ENCODE measurements around the gene RIMBP2.

The RIMBP2 gene

DNA sequence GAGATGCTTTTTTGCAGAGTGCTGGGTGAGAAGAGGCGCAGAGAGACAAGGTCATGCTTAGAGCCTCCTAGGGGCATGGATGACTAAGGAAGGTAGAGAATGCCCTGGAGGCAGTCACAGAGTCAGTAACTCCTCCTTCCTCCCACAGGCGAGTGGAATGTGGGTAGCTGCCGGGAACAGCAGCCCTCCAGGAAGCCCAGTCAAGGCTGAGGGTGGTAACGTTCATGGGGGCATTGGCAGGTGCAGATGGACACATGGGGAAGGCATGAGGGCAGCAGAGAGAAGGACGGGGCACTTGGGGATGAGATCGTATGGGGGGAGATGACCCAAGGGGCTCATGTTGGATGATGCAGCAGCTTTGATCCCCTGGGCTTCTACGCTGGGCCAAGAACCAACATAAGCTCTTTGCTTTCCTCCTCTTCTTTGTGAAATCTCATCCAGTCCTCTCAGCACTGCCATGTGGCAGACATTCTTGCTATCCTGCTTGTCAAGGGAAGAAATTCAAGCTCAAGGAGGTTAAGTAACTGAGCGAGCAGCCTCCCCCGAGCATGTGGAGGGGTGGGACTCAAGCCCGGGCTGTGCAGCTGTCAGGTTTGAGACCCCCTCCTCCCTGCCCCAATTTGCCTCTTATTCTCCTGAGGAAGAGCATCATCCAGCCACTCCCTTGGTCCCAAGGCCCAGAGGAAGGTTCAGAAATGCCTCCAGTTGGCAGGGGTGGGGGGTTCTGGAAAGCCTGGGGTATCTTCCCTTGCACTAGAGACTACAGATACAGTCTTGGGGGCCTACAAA lies 190.5 kb downstream of the RIMBP2 start:
- no peak for FAIRE-seq

GRCh38 chr12:130524759-130525158 lies 191.3 kb downstream of the RIMBP2 start:
- no peak for FAIRE-seq

DNA sequence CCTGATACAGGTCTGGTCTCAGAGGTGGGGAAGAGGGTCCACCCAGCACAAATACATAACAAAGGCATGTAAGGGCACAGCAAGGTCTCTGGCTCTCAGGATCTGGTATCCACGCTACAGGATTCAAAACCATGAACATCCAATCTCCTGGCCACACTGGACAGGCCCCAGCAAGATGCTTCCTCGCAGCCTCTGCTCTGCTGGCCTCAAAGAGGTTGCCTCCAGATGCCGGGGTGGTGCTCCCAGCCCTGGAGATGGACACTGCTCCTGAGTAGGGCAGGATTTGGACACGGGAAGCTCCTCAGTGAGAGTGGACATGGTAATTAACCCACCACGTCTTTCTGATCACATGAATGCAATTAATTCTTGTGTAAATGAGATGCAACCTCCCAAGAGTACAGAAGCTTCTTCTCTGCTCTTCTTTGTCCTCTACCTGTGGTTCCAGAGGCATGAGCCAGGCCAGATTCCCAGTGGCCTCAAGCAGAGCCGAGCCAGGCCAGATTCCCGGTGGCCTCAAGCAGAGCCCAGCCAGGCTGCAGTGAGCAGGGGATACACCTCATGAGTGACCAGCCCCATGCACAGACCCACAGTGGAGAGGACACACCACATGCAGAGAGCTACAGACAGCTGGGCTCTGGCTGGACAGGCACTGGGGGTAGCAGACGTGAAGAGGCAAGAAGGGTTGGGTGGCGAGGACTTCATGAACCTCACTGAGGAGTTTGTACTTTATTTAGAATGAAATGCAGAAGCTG lies 192.1 kb downstream of the RIMBP2 start:
- no peak for FAIRE-seq

GRCh38 chr12:130523208-130523607 lies 192.9 kb downstream of the RIMBP2 start:
- FAIRE-seq: no peak

- FAIRE-seq: no peak
Observed at GRCh38 chr12:130522244-130522834, 193.8 kb downstream of the RIMBP2 start.

- FAIRE-seq: no peak
Observed at GRCh38 chr12:130521375-130522124, 194.5 kb downstream of the RIMBP2 start.

DNA sequence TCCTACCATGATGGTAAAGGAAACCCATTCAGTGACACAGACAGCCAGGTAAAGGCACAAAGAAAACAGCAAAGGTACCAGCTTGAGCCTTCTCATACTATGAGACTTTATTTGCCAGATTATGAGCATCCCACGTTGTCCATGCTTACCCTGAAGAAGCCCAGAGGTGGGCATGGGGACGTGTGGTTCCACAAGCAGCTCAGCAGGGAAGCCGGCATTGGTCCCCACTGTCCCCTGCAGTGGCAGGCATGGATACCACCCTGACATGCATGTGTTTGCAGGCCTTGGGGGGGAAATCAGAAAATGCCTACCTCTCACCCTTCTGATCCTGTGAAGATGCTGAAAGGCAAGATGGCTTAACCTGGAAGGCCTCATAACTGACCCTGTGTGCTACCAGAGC lies 195.3 kb downstream of the RIMBP2 start:
- FAIRE-seq: no peak

DNA sequence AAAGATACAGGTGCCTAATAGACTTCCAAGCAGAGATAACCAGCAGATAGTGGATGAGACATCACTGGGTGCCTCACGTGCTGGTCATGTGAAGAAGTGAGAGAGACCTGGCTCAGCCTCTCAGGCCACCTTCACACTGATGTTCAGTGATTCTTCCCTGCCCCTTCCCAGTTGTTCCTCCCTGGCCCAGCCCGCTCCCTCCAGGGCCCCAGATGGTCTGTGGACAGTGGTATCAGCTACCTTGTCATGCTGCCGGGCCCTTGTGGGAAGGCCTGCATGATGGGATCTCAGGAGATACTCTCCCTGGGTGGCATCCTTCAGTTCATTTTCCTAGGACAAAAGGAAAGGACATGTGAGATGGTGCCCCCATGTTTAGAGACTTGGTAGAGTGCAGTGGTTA lies 198.5 kb downstream of the RIMBP2 start:
- FAIRE-seq: no peak

DNA sequence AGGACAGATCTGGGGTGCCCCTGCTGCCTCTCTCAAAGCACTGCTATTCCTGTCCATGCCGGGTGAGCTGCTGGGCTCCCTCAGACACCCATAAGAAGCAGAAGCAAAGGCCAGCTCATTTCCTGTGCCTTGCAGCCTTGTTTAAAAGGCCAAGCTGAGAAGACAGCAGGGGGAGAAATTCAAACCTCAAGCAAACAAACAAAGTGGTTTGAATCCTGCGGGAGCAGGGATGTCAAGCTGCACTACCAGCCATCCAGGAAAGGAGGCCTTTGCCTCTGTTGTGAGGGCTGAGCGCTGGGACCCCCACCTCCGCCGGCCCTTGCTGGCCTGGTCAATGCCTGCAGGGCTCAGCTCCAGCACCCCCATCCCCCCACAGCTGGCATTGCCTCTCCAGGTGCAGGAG lies 201.9 kb downstream of the RIMBP2 start:
- no peak for FAIRE-seq

DNA sequence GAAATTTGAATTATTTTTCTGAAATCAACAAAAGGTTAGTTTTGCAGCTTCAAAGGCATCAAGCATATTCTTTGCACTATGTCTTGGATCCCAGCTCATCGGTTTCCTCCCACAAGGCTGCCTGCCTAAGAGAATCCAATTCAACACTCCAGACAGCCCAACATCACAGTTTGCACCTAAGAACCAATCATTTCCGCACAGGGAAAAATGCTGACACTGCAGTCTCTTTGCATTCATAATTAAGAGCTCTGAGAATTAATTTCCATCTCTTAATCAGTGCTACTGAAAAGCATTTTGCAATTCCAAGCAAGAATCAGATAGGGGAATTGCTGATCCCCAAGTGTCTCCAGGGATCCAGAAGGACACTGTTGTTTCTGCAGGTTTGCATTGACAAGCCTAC lies 202.5 kb downstream of the RIMBP2 start:
- FAIRE-seq: no peak

GRCh38 chr12:130511285-130511684 lies 204.8 kb downstream of the RIMBP2 start:
- FAIRE-seq: no peak

GRCh38 chr12:130509454-130509853 lies 206.6 kb downstream of the RIMBP2 start:
- no peak for FAIRE-seq

DNA sequence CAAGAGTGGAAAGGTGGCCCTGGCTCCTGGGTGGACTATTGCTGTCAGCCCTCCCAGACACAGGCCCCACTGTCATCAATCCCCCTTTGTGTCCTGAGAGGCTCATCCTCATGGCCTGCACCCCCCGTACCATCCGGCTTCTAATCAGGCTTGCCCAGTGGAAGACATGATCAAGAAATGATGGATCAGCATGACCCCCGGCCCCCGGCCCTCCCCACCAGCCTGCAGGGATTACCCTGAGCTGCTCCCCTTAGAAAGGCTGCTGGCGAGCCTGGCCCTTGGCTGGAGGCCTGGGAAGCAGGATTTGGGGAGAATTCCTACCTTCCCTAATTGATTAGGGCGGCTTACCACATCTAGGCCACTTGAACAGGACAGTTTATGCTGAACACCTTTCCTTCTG lies 207.3 kb downstream of the RIMBP2 start:
- no peak for FAIRE-seq

- no peak for FAIRE-seq
Observed at GRCh38 chr12:130508318-130508717, 207.8 kb downstream of the RIMBP2 start.

GRCh38 chr12:130506844-130507243 lies 209.3 kb downstream of the RIMBP2 start:
- no peak for FAIRE-seq

- FAIRE-seq: no peak
Observed at GRCh38 chr12:130504840-130505175, 211.3 kb downstream of the RIMBP2 start.

DNA sequence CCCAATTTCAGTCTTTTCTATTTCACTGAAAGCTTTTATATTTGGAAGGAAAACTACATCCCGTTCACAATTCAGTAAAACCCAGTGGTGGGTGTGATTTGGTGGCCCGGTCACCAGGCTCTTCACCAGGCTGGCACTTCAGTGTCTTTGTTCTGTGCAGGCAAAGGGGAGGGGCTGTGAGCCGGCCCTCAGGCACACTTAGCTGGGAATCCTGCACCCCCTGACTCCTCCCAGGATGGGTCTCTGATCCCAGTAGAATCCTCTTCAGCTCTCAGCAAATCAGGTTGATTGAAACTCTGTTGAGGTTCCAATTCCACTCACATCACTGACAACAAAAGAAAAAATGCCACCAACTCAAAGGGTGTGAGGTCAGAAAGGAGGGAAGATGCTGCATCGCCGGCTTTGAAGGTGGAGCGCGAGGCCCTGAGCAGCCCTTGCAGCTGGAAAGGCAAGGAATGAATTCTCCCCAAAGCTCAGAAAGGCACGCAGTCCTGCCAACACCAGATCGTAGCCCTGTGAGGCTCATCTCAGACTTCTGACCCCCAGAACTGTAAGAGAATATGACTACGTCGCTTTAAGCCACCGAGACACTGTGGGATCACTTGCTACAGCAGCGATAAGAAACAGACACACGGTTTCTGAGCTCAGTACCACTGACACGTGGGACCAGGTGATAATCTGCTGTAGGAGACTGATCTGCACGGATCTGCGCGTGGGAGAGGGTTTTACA lies 211.8 kb downstream of the RIMBP2 start:
- FAIRE-seq: no peak

GRCh38 chr12:130501821-130502220 lies 214.3 kb downstream of the RIMBP2 start:
- FAIRE-seq: no peak

GRCh38 chr12:130500835-130501330 lies 215.2 kb downstream of the RIMBP2 start:
- FAIRE-seq: no peak

GRCh38 chr12:130499474-130499873 lies 216.6 kb downstream of the RIMBP2 start:
- FAIRE-seq: no peak

GRCh38 chr12:130498589-130499385 lies 217.3 kb downstream of the RIMBP2 start:
- no peak for FAIRE-seq

Data from colon (tissue), 2 donors.